NCI-H2081 (cell line): ENCODE results near the gene CEP295NL.
A peak's percentile ranks its signal among the peaks of the same experiment; 100 is the strongest.
"Not testable (repeated sequence)": the region's sequence is repeated elsewhere in the genome, so short reads cannot be mapped to it uniquely, and the experiment has no call there.

Experiments used
- DNase-seq, 2 experiments: peaks; one replicate each; lab custom pipeline; 2025; lab: John Stamatoyannopoulos, UW

Gene CEP295NL

DNA sequence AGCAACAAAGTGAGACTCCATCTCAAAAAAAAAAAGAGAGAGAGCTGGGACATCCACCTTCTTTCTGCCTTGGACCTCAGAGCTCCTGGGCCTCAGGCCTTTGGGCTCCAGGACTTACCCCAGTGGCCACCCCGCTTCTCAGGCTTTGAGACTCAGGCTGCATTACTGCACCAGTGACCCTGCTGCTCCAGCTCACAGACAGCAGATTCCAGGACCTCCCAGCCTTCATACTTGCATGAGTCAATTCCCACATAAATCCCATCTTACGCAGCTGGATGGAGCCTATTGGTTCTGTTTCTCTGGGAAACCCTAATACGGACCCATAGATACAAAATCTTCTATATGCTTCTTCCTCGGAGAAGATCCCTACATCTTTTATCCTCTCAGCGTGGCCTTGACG lies 2.1 kb upstream of the CEP295NL start:
- DNase-seq, result no peak

DNA sequence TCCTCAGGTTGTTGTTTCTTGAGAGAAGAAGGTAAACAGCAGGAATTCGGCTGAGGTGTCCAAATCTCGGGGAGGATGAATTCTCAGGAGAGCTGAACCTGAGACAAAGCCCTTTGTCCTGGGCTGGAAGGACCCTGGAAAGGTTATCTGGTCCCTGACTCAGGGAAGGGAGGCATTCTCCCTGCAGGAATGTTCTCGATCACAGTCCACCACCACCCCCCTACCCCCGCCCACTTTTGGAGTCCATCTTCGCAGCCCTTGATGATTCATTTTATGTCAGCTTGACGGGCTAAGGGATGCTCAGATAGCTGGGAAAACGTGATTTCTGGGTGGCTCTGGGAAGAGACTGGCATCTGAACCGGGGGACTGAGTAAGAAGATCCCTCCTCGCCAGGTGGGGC lies 1.4 kb upstream of the CEP295NL start:
- no peak for DNase-seq

DNA sequence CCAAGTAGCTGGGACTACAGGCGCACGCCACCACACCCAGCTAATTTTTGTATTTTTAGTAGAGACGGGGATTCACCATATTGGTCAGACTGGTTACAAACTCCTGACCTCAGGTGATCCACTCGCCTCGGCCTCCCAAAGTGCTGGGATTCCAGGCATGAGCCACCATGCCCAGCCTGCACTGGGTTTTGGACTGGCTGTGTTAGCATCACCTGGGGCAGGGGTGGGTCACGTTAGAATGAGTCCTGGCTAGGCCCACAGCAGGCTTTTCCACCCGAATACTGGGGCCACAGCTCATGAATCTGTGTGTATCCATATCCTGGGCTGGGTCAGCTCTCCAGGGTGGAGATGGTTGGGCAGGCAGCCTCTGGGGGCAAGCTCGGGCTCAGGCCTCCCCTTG lies 770 bp downstream of the CEP295NL start:
- not testable (repeated sequence) for DNase-seq

DNA sequence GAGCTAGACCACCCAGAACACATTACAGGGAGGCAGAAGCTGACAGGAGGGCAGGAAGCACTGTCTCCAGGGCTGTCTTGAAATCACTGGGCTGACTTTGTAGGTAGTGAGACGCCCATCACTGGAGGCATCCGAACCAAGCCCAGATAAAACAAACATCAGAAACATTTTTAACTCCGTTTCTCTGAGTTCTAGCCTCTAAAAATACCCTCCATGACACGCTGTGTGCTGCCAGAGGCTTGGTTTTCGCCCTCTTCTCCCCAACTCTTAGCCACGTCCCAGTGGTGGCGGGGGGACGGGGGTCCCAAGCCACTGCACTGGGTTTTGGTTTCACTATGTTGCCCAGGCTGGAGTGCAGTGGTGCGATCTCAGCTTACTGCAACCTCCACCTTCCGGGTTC lies 1.2 kb downstream of the CEP295NL start:
- DNase-seq, result no peak

DNA sequence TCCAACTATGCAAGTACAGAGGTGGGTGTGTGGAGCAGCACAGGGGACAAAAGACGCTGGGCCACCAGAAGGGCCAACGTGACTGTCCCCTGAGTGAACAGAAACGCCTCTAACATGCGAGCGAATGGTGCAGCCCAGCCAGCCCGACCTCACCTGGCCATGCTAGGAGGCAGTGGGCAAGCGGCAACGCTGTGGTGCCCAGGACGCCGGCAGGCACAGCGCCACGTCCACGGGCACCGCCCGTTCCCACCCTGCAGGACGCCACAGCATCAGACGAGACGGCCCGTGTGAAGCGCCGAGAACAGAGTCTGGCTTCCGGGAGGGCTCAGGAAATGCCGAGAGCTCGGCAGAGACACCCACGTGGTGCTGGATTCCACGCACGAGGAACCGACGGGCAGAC lies 2.2 kb downstream of the CEP295NL start:
- DNase-seq, result no peak

DNA sequence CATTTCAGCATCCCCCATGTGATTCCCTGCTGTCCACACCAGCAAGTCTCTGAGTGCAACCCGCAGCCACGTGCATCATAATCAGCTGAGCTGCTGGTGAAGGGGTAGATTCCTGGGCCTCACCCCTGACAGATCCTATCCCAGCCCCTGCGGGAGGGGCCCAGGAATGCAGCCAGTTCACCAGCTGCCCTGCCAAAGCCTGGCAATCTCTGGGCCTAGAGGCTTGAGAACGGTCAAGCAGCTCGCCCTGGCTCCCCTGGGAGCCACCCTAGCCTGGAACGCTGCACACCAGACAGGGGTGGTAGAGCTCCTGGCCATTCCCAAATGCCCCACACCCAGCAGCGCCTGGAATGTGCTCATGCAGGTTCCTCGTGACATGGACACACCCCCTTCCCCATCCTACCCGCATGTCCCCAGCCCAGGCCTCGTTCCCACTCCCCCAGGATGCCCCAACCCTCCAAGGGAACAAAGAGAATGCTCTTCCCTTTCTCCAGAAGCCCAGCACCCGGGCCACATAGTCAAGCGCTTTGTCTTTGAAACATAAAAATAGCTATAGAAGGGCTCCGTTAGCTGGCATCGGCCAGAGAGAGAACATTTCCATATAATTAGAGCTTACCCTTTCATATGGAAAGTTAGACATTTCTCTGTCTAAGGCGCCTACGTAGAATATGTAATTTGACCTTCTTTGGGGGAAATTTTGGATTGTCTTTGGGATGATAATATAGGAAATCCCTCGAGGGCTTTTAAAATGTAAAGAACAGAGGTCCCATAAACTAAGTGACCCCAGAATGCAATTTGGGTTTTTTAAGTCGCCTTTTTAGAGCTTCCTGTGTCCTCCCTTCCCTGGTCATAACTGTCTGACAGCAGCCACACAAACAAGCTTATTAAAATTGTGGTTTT lies 3.4 kb downstream of the CEP295NL start:
- no peak for DNase-seq

DNA sequence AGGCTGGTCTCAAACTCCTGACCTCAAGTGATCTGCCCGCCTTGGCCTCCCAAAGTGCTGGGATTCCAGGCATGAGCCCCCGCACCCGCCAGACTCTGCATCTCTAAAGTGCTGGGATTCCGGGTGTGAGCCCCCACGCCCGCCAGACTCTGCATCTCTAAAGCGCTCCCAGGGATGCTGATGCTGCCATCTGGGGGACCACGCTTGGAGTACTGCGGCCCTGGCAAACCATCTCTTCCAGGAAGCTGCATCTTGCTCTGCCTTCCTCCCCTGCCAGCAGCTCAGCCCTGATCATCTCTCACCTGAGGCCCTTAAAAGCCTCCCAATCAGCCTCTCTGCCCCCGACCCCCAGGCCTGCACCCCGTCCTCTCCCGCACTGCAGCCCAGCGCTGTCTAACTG lies 4.1 kb downstream of the CEP295NL start:
- DNase-seq, result no peak

DNA sequence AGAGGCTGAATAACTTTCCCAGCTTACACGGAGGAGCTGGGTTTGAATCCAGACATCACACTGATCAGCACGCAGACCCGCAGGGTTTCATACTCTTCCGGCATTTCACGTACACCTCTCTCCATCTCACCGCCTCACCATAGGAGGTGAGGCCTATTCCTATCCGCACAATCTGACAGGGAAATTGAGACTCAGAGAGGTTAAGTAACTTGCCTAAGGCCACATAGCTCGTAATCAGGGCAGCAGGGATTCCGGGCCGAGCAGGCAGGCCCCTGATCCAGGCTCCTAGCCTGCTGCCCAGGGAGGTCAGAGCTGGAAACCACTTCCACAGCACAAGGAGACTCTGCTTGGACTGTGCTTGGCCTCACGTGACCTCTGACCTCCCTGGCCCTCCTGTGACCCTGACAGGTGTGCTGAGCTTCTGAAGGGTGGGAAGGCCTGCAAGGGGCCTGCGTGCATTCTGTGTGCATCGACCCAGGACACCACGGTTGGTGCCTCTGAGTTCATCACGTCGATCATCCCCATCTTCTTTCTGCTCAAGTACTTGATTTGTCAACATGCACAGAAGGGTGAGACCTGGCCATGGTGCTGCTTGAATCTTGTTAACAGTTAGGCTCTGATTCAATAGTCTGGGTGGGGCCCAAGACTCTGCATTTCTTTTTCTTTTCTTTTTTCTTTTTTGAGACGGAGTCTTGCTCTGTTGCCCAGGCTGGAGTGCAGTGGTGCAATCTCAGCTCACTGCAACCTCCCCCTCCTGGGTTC lies 4.7 kb downstream of the CEP295NL start:
- no peak for DNase-seq

DNA sequence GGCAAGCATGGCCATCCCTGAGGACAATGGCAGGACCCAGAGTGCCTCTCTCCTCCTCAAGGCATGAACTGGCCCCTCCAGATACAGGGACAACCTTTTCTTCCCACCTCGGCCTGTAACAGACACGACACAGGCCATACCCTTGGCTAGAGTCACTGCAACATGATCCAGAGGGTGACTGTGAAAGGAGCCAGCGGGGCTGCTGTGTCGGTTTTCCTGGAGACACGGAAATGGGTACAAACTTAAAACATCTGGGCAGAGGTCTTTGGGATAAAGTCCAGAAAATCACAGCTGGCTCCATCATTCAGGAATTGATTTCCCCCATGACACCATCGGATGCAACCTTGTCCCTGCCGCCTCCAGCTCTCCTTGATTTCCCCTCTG lies 5.3 kb downstream of the CEP295NL start:
- DNase-seq, result no peak

DNA sequence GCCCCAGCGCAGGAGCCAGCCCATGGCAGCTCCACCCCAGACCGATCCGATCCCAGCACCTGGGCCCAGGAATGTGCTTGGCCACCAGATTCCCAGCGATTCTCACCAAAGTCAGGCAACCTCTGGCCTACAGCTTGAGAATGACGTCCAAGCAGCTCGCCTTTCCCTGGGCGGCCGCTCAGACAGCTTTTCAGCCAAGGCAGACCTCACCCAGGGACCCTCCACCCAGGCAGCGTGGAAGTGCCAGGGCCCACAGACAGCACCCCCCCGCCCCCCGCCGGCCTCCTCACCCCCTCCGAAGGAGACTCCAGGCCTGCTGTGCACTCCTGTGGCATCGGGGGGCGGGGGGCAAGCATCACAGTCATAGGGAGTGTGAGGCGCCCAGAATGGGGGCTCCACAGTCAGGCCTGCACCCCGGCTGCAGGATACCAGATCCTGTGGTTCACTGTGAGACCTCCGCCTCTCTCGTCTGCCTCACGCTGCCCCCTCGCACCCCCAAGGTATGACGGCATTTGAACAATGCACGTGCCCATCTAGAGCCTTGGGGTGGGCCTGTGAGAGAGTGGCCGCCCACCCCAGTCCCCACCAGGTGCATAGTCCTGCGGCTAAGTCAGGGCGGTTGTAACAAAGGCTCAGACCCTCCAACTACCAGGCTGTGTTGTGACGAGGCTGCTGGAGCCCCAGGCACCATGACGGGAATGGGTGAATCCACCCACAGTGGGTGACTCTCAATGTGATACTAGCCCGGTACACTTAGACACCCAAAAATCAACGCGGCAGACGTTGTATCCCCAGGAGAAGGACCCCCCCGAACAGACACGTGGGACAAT lies 6.0 kb downstream of the CEP295NL start:
- no peak for DNase-seq

DNA sequence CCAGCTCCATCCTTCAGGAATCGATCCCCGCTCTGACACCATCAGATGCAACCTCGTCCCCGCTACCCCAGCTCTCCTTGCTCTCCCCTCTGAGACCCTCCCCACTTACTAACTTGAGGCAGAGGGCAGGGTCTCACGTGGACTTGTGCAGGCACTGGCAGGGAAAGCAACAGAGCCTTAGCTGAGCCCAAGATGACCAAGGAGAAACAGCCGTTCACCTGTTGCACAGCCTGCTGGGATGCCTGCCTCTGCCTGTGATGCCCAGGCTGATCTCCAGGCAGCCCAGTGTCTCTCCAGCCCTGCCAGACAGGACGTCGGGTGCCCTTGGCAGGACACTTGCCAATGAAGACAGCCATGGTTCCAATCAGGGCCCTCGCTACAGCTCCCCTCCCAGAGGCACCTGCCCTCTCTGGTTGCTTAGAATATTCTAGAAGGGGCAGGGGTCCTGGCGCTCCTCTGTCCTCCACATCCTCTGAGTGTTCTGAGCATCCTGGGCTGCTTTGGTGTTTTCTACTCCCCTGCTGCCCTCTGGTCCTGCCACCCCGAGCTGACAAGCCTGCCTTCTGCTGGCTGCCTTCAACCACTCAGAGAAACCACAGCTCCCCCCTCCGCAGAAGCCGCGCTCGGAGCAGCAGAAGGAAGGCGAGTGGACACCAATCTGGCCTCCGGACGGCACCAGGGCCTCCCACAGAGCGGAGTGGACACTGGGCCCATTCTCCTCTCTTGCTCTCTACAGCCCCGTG lies 6.7 kb downstream of the CEP295NL start:
- DNase-seq, result no peak

DNA sequence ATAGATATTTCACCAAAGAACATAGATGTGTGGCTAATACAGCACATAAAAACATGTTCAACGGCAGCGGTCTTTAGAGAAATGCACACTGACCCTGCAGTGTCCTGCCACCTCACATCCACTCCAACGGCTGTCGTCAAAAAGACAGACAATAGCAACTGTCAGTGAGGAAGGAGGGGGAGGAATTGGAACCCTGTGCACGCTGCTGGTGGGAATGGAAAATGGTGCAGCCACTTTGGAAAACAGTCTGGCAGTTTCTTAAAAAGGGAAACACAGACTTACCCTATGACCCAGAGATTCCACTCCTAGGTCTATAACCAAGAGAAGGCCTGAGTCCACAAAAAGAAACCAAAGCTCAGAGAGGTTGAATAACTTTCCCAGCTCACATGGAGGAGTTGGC lies 7.7 kb downstream of the CEP295NL start:
- no peak for DNase-seq

DNA sequence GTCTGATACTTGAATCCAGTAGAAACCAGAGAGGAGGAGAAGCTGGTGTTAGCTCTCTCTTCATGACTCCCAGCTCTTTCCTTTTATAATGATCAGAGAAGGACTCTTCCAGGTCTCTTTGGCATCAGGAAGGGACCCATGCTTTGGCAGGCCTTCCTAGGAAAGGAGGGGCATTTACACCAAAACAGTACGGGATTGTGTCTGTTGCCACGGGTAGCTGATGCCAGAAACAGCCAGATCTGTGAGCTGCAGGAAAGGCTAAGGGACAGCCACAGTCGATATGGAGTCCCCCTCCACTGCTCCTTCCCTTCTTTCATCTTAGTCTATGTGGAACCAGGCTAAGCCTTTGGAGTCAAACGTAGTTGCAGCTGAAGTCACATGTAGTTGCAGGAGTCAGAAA lies 9.3 kb downstream of the CEP295NL start:
- DNase-seq, result no peak

DNA sequence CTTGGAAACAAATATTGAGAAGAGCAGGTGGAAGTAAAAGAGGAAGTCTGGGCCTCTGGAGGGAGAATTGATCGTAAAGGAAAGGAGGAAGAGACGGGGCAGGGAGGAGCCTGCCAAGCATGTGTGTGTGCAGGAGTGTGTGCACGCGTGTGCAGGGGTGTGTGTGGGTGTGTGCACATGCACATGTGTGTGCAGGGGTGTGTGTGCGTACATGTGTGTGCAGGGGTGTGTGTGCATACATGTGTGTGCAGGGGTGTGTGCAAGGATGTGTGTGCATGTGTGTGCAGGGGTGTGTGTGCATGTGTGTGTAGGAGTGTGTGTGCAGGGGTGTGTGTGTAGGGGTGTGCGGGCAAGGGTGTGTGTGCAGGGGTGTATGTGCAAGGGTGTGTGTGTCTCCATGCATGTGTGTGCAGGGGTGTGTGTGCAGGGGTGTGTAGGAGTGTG lies 10.0 kb downstream of the CEP295NL start:
- DNase-seq, result no peak

DNA sequence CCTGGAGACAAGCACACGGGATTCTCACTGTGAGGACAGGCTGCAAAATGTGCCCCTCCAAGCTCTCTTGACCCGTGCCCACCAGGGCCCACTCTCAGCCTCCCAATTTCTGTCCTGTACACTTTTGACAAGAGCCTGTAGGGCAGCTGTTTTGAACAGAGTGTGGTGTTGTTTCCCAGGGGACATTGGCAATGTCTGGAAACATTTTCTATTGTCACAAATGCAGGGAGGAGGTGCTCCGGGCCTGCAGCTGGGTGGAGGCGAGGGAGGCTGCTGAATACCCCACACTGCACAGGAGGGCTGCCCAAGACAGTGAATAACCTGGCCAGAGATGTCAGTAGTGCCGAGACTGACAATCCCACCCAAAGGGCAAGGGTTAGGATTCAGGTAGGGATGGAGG lies 10.5 kb downstream of the CEP295NL start:
- no peak for DNase-seq

DNA sequence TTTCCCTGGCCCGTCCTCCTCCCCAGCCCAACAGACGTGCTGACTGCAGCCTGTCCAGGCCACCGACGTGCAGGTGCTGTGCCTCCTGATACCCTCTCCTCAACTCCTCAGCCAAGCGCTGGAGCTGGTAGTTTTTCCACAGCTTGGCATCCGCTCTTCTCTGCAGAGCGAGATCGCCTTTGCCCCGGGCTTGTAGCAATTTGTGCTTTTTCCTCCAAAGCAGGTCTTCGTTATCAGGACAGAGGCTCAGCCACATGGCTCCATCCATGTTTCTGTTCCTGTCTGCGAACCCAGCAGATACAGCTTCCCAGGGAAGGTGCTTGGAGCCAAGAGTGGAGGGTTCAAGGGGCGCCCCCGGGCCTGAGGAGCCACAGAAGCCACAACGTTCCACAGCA lies 10.9 kb downstream of the CEP295NL start:
- no peak for DNase-seq

DNA sequence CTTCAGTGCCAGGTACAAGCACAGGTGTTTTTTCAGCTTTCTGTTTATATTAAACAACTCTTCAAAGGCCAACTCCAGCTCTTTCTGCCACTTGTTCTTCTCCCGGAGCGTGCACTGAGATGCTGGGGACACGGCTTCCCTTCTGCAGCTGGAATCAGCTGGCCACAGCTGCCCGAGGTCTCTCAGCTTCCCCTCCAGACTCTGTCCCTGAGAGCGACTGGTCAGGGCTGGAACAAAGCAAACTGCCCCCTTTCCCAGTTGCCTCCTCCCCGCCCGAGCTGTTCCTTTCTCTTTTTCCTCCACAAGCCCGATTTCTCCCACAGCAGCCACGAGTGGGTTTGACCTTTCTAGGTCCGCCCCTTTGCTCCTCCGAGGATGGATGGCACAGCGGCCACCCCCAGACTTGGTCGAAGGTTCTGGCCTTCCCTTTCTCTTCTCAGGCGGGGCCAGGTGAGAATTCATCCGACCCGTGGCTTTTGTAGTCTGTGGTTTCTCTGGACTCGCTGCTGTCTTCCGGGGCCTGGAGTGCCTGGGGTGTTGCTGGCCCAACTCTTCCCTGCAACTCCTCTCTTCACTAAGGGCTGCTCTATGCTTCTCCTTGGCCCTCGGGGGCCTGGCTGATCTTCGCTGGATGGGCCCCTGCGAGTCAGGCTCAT lies 11.5 kb downstream of the CEP295NL start:
- DNase-seq, result no peak

DNA sequence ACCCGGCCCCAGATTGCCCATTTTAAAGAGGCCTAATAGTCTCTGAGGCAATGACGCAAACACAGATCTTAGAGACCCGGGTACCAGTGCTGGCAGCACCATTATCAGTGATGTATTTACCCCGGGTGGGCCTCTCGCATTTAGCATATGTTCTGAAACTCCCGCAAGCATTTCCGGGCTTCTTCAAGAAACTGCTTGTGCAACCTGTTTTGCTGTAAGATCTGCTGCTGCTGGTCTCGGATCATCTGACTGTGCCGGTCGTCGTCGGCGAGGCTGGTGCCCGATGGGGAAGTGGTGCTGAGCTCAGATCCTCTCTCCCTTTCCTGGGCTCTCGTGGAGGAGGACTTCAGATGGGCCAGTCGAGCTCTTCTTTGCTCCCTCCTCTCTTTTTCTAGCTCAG lies 12.5 kb downstream of the CEP295NL start:
- no peak for DNase-seq

DNA sequence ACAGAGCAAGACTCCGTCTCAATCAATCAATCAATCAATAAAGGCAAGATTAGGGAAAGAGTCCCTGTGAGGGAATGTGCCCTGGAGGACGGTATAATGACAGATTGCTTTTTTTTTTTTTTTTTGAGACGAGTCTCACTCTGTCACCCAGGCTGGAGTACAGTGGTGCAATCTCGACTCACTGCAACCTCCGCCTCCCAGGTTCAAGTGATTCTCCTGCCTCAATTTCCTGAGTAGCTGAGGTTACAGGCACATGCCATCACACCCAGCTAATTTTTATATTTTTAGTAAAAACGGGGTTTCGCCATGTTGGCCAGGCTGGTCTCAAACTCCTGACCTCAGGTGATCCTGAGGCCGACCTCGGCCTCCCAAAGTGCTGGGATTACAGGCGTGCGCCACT lies 12.9 kb downstream of the CEP295NL start:
- DNase-seq, result not testable (repeated sequence)

DNA sequence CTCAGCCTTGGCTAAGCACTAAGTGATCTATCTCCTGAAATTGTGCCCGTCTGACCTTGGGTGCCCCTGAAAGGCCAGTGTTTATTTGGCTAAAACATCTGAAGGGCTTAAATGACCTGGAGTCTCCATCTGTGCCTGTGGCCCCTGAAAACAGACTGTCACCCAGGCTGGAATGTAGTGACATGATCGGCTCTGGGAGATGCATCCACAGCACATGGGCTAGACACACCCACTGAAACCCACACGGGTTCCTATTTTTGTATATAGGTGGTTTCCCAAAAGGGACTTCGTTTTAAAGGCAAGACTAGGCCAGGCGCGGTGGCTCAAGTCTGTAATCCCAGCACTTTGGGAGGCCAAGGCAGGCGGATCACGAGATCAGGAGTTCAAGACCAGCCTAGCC lies 13.5 kb downstream of the CEP295NL start:
- DNase-seq, result no peak

DNA sequence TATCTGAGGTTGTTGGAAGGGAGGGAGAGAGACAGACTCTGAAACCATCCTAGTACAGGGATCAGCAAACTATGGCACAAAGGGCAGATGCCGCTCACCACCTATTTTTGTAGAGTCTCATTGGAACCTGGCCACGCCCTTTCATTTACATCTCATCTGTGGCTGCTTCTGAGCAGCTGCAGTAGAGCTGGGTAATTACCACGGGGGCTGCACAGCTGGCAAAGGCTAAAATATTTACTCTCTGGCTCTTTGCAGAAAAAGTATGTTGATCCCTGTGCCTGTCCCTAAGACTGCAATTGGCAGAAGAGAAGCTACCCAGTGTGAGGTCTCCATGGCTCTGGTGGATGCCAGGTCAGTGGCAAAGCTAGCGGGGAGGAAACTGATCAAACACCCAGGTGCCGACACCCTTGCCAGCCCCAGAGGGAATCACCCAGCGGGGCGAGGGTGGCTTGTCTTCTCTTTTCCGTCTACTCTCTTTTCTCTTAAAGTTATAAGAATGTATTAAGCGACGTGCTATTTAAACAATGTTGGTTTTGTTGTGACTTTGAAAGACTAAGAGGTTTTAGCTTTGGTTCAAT lies 14.0 kb downstream of the CEP295NL start:
- DNase-seq, result peak; percentile 56 to 85
